Measurements from ENCODE around the gene NIM1K. TPM values are rescaled to one million over a fixed set of nuclear protein-coding genes. Genes with fewer than 3 reads are reported as not detected.
"Not testable (repeated sequence)": the region's sequence is repeated elsewhere in the genome, so short reads cannot be mapped to it uniquely, and the experiment has no call there.

Gene NIM1K
- 1.2 and 2.0 TPM in 2 replicates for total RNA-seq (2014; rRNA removed)
- polyA plus RNA-seq (2012): 1.3 TPM

DNA sequence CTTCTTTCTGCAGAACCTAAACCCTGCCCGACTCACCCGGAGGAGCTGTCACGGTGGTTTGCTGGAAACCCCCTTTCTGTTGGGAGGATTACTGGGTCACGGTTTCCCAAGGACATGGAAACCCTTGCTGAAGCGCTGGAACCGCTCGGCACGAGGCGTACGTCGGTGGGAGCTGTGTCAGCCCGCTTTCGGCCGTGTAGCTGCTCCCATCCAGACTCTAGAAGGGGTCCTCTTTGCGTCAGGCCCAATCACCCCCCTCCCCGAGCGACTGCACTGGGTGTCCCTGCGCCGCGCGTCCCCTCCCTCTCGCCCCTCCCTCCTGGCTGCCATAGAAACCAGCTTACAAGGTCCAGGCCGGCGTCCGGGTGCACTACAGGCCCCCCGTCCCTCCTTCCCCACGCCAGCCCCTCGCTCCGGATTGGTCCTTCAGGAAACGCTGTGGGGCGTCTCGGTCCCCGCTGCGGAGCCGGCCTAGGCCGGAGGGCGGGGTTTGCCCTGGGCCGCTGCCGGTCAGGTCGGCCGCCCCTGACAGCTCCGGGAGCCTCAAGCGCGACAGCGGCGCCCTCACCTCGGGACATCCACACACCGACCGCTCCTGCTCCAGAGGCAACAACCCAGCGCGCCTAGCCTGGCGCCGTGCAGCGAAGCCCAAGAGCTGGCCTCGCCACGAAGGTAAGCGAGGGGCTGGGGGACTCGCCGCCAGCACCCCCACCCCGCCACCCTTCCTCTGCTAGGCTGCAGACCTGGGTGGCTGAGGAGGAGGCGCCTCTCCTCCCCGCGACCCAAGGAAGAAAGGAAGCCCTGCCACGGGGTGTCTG lies at the start of gene NIM1K:
Gene NIM1K, plus strand, starts transcription at position 486 of the 818 bp plus-strand sequence. CDS start 53,551 bp downstream, outside the sequence.
- peak; percentile 44 for DNase-seq (ENCODE audit: low read depth)

DNA sequence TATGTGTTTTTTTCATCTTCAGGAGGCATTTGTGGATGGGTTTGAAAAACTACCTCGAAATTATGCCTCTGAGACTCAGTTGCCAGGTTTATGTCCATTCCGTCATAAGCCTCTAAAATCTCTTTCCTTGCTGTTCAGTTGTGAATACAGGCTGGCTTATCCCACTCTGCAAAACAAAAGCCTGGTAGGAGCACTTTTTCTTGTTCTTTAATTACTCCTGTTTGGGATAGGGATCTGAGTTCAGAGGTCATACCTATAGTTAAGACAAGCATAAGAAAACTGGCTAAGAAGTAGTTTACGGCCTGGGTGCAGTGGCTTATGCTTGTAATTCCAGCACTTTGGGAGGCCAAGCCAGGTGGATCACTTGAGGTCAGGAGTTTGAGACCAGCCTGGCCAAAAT lies 47.0 kb upstream of the NIM1K start:
- no peak for DNase-seq (ENCODE audit: low read depth)

DNA sequence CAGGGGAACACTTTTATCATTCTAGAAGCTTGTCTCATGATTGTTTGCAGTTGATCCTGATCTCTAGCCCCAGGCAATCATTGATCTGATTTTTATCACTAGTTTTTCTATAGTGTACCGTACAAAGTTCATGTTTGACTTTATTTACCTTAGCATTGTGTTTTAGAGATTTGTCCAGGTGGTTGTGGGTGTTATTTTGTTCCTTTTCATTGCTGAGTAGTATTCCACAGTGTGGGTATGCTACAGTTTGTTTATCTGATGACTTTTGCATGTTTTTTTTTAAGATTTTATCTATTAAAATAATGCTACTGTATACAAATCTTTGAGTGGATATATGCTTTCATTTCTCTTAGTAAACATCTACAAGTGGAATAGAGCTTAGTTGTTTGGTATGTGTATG lies 45.1 kb upstream of the NIM1K start:
- no peak for DNase-seq (ENCODE audit: low read depth)

DNA sequence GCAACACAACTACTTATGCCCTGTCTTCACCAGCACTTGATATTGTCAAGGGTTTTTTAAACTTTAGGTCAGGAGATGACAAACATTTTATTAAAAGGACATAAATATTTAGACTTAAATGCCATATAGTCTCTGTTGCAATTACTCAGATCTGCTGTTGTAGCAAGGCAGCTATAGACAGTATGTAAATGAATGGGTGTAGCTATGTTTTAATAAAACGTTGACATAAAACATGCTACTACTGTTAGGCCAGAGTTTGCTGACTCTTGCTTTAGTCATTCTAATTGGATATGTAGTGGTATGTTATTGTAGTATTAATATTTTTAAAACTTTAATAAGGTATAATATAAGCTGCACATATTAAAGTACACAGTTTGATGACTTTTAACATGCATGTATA lies 43.6 kb upstream of the NIM1K start:
- DNase-seq (ENCODE audit: low read depth): no peak

DNA sequence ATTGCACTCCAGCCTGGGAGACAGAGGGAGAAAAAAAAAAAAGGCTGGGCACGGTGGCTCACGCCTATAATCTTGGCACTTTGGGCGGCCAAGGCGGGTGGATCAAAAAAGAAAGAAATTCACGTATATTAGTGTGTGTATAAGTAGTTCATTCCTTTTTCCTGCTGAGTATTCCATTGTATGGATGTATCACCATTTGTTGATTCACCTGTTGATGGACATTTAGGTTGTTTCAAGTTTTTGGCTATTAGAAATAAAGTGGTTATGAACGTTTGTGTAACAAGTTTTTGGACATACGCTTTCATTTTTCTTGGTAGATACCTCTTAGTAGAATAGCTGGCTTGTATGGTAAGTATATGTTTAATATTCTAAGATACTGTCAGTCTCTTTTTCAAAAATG lies 42.8 kb upstream of the NIM1K start:
- DNase-seq (ENCODE audit: low read depth): no peak

DNA sequence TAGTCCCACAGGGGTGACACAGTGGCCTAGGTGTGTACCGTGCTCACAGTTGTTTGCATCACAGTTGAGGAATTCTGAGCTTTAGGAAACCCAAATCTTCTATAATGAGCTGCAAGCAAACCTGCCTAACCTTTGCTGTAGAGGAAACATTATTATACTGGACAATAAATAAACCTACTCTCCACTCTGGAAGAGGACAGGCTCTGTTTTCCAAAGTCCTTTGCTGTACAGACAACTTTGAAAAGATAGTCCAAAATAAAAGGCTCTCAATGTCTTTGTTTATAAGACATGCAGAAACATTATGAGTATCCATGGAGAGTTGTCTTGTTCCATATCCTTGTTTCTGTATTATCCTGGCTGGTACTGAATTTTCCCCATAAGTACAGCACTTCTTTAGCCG lies 42.0 kb upstream of the NIM1K start:
- no peak for DNase-seq (ENCODE audit: low read depth)

DNA sequence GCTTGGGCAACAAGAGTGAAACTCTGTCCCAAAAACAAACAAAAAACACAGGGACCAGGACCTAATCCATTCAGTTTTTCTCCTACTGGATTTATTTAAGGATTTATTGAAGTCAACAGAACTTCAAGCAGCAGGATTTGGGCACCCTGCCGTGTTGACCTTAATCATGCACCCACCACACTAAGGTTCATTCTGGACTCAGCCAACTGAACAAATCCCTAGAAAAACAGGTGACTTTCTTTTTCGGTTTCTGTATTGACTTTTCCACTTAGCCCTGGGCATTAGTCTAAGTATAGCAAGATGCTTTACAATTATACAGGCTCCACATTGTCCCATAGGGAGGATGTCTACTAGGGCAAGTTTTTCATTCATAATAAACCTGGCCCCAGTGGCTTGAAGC lies 41.3 kb upstream of the NIM1K start:
- no peak for DNase-seq (ENCODE audit: low read depth)

DNA sequence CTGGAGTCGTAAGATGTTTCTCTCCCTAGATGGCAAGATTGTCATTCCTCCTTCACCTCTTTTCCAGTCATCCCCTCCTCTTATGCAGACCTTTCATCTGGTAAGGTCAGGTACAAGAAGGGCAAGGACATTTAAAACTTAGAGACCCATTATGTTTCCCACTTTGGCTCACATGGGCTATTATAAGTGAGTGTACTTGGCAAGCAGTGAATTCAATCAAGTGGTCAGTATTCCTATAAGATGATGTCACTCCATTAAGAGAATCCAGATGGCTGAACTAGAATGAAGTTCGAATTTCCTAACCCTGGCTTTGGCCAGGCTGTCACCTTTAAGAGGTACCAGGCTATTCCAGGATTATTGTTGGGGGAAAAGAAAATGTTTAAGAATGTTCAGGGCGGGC lies 39.1 kb upstream of the NIM1K start:
- DNase-seq (ENCODE audit: low read depth): no peak

DNA sequence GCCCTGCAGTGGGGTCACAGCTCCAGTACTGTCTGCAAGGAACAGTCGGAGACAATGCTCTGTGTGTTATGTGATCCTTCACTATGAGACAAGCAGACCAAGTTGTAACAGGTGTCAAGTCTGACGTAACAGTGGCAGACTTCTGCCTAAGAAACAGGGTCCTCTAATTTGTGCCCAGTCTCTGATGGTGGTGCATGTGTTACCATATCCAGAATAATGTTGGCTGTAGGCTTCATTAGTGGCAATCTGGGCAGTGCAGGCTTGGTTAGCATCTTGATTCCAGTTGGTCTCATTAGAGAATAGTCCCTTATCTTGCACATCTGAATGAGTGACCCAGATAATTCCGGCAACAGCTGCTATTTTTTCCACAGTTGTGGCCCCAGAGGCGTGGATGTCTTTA lies 37.6 kb upstream of the NIM1K start:
- peak; percentile 25 for DNase-seq (ENCODE audit: low read depth)

DNA sequence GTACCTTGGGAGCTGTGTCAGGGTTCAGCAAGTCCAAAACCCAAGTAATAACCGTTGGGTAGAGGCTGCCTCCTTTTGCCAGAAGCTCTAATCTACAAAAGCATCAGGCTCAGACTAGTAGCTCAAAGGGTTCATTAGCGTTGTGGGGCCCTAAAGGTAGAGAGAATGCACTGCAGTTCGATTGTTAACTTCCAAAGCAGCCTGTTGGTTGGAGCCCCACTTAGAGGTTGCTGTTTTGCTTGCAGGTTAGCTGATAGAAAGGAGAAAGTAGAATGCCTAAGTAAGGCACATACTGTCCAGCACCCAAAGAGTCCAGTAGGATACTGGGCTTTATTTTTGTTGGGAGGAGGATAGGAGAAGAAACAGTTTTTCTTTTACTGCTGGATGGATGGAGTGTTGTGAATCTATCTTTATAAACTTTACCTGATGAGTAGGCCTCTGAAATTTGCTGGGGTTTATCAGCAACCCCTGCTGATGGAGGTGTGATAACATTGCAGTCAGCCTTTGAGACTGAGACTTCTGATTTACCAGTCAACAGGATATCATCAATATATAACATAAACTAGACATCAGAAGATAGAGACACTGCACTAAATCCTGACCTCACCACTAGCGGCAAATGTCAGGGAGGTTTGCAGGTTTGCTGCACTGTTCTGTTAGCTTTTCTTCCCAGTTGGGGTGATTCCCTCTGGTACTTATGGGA lies 36.5 kb upstream of the NIM1K start:
- no peak for DNase-seq (ENCODE audit: low read depth)

DNA sequence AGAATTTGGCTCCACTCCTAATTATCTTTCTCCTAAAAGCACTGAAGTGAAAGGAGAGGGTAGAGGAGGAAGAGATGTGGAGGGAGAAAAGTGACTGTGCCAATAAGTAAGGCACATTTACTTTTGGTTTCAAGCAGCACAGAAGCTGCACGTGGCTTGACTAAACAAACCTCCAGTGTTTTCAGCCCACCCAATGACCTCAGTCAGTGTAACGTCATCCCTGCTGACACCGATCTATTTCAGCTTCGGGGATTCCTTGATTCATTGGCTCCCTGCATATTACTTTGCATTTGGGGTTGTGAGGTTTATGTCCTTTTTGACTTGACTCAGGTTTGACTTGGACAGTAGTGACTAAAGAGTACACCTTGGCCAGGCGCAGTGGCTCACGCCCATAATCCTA lies 35.6 kb upstream of the NIM1K start:
- no peak for DNase-seq (ENCODE audit: low read depth)

DNA sequence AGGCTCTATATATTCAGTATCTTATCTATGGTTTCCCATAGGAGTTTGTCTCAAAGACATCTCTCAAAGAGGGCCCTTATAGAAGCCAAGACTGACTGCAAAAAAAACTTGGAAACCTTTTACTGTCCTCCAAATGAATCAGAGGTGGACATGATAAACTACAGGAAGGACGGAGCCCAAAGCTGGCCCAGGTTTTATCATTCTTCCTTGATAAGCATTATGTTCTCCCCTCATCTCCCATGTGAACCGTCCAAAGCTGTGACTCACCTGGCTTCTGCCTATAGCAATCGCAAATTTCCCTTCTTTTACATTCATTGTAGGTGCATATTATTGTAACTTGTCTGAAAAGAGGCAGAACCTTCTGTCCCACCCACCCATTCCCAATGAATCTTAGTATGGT lies 35.0 kb upstream of the NIM1K start:
- DNase-seq (ENCODE audit: low read depth): no peak

DNA sequence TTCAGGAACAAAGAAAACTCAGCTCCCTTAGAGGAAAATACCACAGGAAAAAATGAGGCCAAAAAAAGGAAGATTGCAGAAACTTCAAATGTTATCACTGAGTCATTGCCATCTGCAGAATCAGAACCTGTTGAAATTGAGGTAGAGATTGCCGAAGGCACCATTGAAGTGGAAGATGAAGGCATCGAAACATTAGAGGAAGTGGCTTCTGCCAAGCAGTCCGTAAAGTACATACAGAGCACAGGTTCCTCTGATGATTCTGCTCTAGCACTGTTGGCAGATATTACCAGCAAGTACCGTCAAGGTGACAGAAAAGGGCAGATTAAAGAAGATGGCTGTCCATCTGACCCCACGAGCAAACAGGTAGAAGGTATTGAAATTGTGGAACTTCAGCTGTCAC lies 30.8 kb upstream of the NIM1K start:
- DNase-seq (ENCODE audit: low read depth): no peak

DNA sequence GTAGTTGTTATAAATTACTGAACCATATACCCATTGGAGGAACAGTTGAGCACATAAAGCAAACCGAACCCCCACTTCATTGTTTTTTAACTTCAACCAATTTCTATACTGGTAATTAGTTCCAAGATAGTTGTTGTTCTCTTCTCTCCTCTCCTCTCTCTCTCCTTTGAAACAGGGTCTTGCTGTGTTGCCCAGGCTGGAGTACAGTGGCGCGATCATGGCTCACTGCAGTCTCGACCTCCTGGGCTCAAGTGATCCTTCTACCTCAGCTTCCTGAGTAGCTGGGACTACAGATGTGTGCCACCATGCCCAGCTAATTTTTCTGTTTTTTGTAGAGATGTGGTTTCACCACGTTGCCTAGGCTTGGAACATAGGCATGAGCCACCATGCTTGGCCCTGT lies 27.2 kb upstream of the NIM1K start:
- DNase-seq (ENCODE audit: low read depth): not testable (repeated sequence)

DNA sequence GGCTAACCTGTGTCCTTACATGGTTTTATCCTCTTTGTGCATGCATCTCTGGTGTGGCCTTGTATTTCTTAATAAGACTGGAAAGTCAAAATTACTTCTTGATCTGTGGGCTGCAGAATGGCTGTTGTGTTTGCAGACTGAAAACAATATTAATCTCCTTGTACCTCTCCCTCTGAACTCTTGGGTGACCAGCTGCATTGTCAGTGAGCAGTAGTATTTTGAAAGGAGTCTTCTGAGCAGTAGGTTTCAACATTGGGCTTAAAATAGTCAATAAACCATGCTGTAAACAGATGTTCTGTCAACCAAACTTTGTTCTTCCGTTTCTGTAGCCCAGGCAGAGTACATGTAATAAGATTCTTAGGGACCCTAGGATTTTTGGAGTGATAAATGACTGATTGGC lies 26.7 kb upstream of the NIM1K start:
- DNase-seq (ENCODE audit: low read depth): no peak

DNA sequence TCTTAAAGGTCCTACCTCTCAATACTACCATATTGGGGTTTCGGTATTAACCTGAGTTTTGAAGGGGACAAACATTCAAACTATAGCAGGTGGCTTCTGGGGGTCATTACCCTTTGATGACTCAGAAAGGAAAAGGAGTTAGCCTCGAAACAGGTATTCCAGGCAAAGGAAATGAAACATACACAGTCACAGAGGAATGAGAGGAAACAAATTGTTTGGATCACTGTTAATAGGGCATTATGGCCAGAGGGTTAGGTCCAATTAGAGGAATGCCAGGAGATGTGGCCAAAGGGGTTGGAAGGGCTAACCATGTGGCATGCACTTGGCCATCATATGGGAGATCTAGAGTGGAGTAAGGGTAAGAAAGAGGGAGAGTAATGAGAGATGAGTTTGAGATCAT lies 23.9 kb upstream of the NIM1K start:
- no peak for DNase-seq (ENCODE audit: low read depth)

DNA sequence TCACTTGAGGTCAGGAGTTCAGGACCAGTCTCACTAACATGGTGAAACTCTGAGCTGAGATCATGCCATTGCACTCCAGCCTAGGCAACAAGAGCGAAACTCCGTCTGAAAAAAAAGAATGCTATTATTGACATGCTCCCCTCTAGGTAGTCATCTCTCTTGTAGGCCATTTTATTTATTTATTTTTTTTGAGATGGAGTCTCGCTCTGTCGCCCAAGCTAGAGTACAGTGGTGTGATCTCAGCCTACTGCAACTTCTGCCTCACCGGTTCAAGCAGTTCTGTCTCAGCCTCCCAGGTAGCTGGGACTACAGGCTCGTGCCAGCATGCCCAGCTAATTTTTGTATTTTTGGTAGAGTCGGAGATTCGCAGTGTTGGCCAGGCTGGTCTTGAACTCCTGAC lies 20.6 kb upstream of the NIM1K start:
- no peak for DNase-seq (ENCODE audit: low read depth)

DNA sequence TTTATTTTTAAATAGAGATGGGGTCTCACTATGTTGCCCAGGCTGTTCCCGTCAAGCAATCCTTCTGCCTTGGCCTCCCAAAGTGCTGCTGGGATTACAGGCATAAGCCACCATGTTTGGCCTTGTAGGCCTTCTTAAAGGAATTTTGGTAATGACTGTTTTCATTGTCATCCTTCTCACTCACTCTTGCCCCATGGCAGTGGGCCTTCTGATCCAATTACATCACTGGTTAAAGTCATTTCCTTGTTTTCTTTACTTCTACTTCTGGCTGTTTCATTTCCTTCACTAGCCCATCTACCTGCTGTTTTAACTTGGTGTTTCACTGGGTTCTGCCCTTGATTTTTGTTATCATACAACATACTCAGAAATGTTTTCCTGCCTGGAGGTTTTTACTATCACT lies 20.1 kb upstream of the NIM1K start:
- no peak for DNase-seq (ENCODE audit: low read depth)

DNA sequence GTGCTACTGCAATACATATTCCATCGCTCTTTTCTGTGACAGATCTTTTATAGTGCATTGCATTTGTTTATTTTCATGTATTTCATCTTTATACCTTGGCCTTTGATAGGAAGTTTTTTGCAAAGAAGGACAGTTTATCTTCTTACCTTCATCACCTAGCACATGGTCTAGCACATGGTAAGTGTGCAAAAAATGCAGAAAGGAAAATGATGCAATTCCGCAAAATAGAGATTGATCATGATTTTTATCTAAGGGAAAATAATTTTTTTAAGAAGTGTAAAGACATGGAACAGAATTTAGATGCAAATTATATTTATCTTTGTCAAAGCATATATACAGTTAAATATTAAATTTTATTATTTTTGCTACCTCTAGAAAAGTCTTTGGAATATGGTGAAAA lies 19.2 kb upstream of the NIM1K start:
- DNase-seq (ENCODE audit: low read depth): no peak

DNA sequence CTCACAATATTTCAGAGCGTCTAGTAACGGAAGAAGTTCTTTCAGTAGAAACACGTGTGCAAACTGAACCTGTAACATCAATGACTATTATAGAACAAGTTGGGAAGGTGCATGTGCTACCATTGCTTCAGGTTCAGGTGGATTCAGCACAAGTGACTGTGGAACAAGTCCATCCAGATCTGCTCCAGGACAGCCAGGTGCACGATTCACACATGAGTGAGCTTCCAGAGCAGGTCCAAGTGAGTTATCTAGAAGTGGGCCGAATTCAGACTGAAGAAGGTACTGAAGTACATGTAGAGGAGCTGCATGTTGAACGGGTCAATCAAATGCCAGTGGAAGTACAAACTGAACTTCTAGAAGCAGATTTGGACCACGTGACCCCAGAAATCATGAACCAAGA lies 17.4 kb upstream of the NIM1K start:
- no peak for DNase-seq (ENCODE audit: low read depth)

DNA sequence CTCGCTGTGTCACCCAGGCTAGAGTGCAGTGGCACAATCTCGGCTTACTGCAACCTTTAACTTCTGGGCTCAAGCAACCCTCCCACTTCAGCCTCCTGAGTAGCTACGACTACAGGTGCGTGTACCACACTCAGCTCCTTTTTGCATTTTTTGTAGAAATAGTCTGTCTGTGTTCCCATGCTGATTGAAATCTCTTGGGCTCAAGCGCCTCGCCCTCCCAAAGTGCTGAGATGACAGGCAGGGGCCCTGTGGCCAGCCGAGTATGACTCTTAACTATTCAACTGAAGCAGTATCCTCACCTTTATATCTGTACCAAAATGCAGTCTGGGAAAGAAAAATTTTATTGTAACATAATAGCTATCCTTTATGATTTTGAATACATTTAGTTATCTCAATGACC lies 12.2 kb upstream of the NIM1K start:
- DNase-seq (ENCODE audit: low read depth): no peak

DNA sequence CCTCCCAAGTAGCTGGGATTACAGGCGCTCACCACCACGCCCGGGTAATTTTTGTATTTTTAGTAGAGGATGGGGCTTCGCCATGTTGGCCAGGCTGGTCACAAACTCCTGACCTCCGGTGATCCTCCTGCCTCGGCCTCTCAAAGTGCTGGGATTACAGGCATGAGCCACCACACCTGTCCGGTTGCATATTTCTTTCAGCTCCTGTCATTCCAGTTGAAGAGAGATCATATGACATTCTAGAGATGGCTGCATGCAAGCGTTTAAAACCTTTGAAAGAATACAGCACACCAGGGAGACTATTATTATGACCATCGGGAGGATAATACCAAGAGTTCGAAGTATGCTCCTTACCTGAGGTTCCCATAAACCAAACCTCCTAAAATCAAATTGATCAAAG lies 9.6 kb upstream of the NIM1K start:
- DNase-seq (ENCODE audit: low read depth): no peak

DNA sequence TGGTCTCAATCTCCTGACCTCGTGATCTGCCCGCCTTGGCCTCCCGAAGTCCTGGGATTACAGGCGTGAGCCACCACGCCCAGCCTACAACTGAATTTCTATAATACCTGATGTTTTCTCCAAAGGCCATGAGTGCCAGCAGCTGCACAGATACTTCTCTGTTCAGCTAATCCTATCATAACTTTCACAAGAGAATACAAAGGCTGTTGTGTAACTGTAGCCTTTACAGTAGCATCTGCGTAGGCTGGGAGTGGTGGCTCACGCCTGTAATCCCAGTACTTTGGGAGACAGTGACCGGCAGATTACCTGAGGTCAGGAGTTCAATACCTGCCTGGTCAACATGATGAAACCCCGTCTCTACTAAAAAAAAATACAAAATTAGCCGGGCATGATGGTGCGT lies 8.9 kb upstream of the NIM1K start:
- not testable (repeated sequence) for DNase-seq (ENCODE audit: low read depth)

Data from LHCN-M2 (cell line).